SH-SY5Y (cell line): Measurements from ENCODE around the gene TENT5C.

Source experiments
- GATA2 ChIP-seq: IDR thresholded peaks from 2 replicates; pipeline ENCODE4 v1.6.1; 2011; ENCODE audit warnings: mild to moderate bottlenecking, low read depth, low read length
- GATA3 ChIP-seq: IDR thresholded peaks from 2 replicates; pipeline ENCODE4 v1.6.1; 2011; ENCODE audit warnings: low read depth, mild to moderate bottlenecking, low read length, moderate library complexity

GRCh38 chr1:117592155-117592554 is 13.7 kb upstream of the TENT5C start:
- TF ChIP-seq GATA3 (no peak), GATA2 (no peak)
